A549 (cell line): ENCODE data around the gene RETREG1. TPM values are rescaled to one million over a fixed set of nuclear protein-coding genes. Genes with fewer than 3 reads are reported as not detected.

Source experiments
- ATAC-seq, 2 experiments: fragments of 200-7000 bp in 1 of 2; fragments of >200 bp in 1 of 2; cut with Nextera tagmentation in 1 of 2; cut with Tn5 transposase in 1 of 2; 3 replicates each; pipeline versions ENCODE4 v1.8.0 to v1.9.1; 2018 to 2020; ENCODE audit warnings: mild to moderate bottlenecking in 1 of 2, moderate library complexity in 1 of 2
- CTCF ChIA-PET: fragments of 300-600 bp; sonication (Branson Sonifier 250); formaldehyde crosslinking; extraction: SDS; loops from one replicate; lab custom pipeline; 2021; ENCODE audit warnings: antibody characterized with exemption, inconsistent platforms; lab: Yijun Ruan, JAX
- POLR2A ChIA-PET: fragments of 350-600 bp; formaldehyde crosslinking; extraction: SDS; loops from one replicate; lab custom pipeline; 2021; ENCODE audit warnings: antibody characterized with exemption, inconsistent platforms; lab: Yijun Ruan, JAX
- DNase-seq, 2 experiments: peaks; one replicate each; pipeline versions ENCODE4 v3.0.0 to v3.0.0-alpha.2; 2011 to 2016; ENCODE audit warnings: low read depth in 1 of 2, low spot score in 1 of 2
- FAIRE-seq: peaks from 2 replicates; lab custom pipeline; 2011; peaks lifted over from hg19 to GRCh38; lab: Jason Lieb, UNC
- H3K27ac ChIP-seq, 2 experiments: fragments of >200 bp; sonication (Bioruptor Twin); formaldehyde crosslinking; 3 replicates each; pipeline ENCODE4 v1.5.1; 2016 to 2017
- H3K4me1 ChIP-seq: fragments of >200 bp; sonication (Bioruptor Twin); formaldehyde crosslinking; 3 replicates; pipeline ENCODE4 v1.6.1; 2016
- H3K4me2 ChIP-seq: fragments of >200 bp; sonication (Bioruptor Twin); formaldehyde crosslinking; 3 replicates; pipeline ENCODE4 v1.6.1; 2016
- H3K4me3 ChIP-seq: fragments of >200 bp; sonication (Bioruptor Twin); formaldehyde crosslinking; 3 replicates; pipeline ENCODE4 v1.5.1; 2016
- H3K9me3 ChIP-seq: fragments of >200 bp; sonication (Bioruptor Twin); formaldehyde crosslinking; 3 replicates; pipeline ENCODE4 v1.6.1; 2016
- BCL3 ChIP-seq: fragments of >200 bp; sonication (Bioruptor Twin); formaldehyde crosslinking; IDR thresholded peaks from 3 replicates; pipeline ENCODE4 v1.6.1; 2016
- CBX2 ChIP-seq: fragments of 200-600 bp; sonication (generic); IDR thresholded peaks from 2 replicates; pipeline ENCODE4 v1.6.1; 2016; ENCODE audit warnings: low read depth, mild to moderate bottlenecking, borderline replicate concordance
- CHD4 ChIP-seq: fragments of 200-600 bp; sonication (generic); IDR thresholded peaks from 2 replicates; pipeline ENCODE4 v1.6.1; 2016; ENCODE audit warnings: antibody characterized with exemption, mild to moderate bottlenecking, borderline replicate concordance
- CTCF ChIP-seq: fragments of >200 bp; sonication (Bioruptor Twin); formaldehyde crosslinking; IDR thresholded peaks from 3 replicates; pipeline ENCODE4 v1.5.1; 2016
- EHF ChIP-seq: fragments of 250-450 bp; sonication (Bioruptor Pico); IDR thresholded peaks from 2 replicates; pipeline ENCODE4 v1.5.0; 2020; ENCODE audit warnings: mild to moderate bottlenecking
- EHMT2 ChIP-seq: fragments of 200-600 bp; sonication (generic); IDR thresholded peaks from 2 replicates; pipeline ENCODE4 v1.6.1; 2016; ENCODE audit warnings: antibody characterized with exemption, low read depth, mild to moderate bottlenecking, moderate library complexity
- FOSL2 ChIP-seq, 2 experiments: fragments of 450-650 bp in 1 of 2; fragments of >200 bp in 1 of 2; sonication (Bioruptor Twin) in 1 of 2; formaldehyde crosslinking; IDR thresholded peaks; 2 replicates each; pipeline versions ENCODE4 v1.5.0 to v1.6.1; 2016 to 2020; ENCODE audit warnings: mild to moderate bottlenecking in 1 of 2, moderate library complexity in 1 of 2
- FOXS1 ChIP-seq: fragments of 250-450 bp; sonication (Bioruptor Pico); IDR thresholded peaks from 2 replicates; pipeline ENCODE4 v1.5.0; 2020; ENCODE audit warnings: mild to moderate bottlenecking, moderate library complexity
- HMGXB4 ChIP-seq: fragments of 250-450 bp; sonication (Bioruptor Pico); IDR thresholded peaks from 2 replicates; pipeline ENCODE4 v1.5.0; 2021; ENCODE audit warnings: mild to moderate bottlenecking, moderate library complexity, borderline replicate concordance
- NR3C1 ChIP-seq: fragments of >200 bp; sonication (Bioruptor Twin); formaldehyde crosslinking; IDR thresholded peaks from 3 replicates; pipeline ENCODE4 v1.6.1; 2017
- POLR2AphosphoS2 ChIP-seq: conservative IDR thresholded peaks from 2 replicates; pipeline ENCODE4 v1.6.1; 2012; ENCODE audit warnings: low read length, improper control_type of control experiment, inconsistent platforms
- RARB ChIP-seq: fragments of 250-450 bp; sonication (Bioruptor Pico); IDR thresholded peaks from 2 replicates; pipeline ENCODE4 v1.8.0; 2021; ENCODE audit warnings: mild to moderate bottlenecking, moderate library complexity
- RCOR1 ChIP-seq: fragments of 150-350 bp; IDR thresholded peaks from 2 replicates; pipeline ENCODE4 v1.6.1; 2014; ENCODE audit warnings: antibody characterized with exemption, low read length, low read depth
- RNF2 ChIP-seq: fragments of 200-600 bp; sonication (generic); IDR thresholded peaks from 2 replicates; pipeline ENCODE4 v1.6.1; 2016; ENCODE audit warnings: low read depth, mild to moderate bottlenecking, antibody characterized with exemption, moderate library complexity, borderline replicate concordance
- USF2 ChIP-seq: fragments of 450-650 bp; IDR thresholded peaks from 2 replicates; pipeline ENCODE4 v1.6.1; 2014; ENCODE audit warnings: antibody characterized with exemption
- ZFP36 ChIP-seq: fragments of 450-650 bp; IDR thresholded peaks from 2 replicates; pipeline ENCODE4 v1.6.1; 2014; ENCODE audit warnings: borderline replicate concordance; ENCODE audit not compliant: partially characterized antibody
- WGBS: methylation state at CpG from one replicate; pipeline ENCODE4 v1.1.6; 2017; ENCODE audit errors: missing lambda C conversion rate; 5-methylcytosine and 5-hydroxymethylcytosine counted together
- polyA plus RNA-seq, 4 experiments: library from polyadenylated mRNA; depleted of rRNA in 3 of 4; stranded (reverse); fragments of >200 nt; fragmentation: RNase III in 1 of 4; extraction: RNeasy Plus Mini Kit Qiagen cat#74134 plus additional on column Dnase treatment in 1 of 4; gene quantifications; 2 replicates in 3 of 4; 3 replicates in 1 of 4; pipeline ENCODE4 v1.2.3, GENCODE V29; 2011 to 2017
- TF ChIP-seq, protein P1 (sequence below): IDR thresholded peaks from 2 replicates; pipeline ENCODE4 v1.6.1; 2012

The RETREG1 gene
- polyA plus RNA-seq, 2 of the 4 experiments (the other 2 are of a cell fraction), result 2.1 to 3.4 TPM

- ChIA-PET POLR2A (no interaction called here), CTCF (no interaction called here)
- Histone ChIP-seq H3K27ac (no peak overlapping the region), H3K4me2 (no peak overlapping the region), H3K4me1 (no peaks in the 10 kb centered on the region), H3K9me3 (no peaks in the 10 kb centered on the region; the same call in 2 of the 3 replicates), H3K4me3 (no peak overlapping the region)
- ATAC-seq (no peak), DNase-seq (no peak), FAIRE-seq (no peak)
- 90% methylated on average over 4 of the region's 4 CpGs for WGBS
- no peak for TF ChIP-seq NR3C1
- TF ChIP-seq CHD4, result no peak
- no peak for TF ChIP-seq FOXS1 (CRISPR knock-in tag)
- TF ChIP-seq BCL3, result no peak
- TF ChIP-seq RNF2, result no peak
- TF ChIP-seq POLR2AphosphoS2, result no peak
- no peak for TF ChIP-seq USF2
- TF ChIP-seq ZFP36, result no peak
Observed at GRCh38 chr5:16663840-16664239, 47.0 kb upstream of the RETREG1 start.

DNA sequence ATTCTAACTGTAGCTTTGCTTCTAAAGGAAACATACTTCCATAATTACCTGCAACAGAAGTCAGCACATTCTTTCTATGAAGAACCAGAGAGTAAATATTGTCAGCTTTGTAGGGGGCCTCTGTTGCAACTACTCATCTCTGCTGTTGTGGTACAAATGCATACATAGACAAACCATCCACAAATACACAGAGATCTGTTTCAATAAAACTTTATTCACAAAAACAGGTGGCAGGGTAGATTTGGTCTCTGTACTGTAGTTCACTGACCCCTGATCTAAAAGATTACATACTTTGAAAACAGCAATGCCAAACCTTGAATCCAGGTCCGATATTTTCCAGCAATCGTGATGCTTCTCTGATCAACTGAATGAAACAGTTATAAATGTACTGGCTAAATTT is 44.9 kb upstream of the RETREG1 start:
- H3K4me3 ChIP-seq, result no peak overlapping the region
- ChIA-PET CTCF (no interaction called here), POLR2A (interaction anchor here (0.6 kb wide), 1 partner anchor 519 kb away, joined by 4 read pairs; no protein-coding TSS in a partner anchor)
- no peaks in the 10 kb centered on the region for H3K4me1 ChIP-seq
- H3K27ac ChIP-seq, result no peak overlapping the region
- no peak for ATAC-seq
- TF ChIP-seq EHF (CRISPR knock-in tag) (no peak), EHMT2 (no peak), FOSL2 (IDR thresholded peaks at IDR 0.05) (no peak), FOSL2 (CRISPR knock-in tag; IDR thresholded peaks at IDR 0.05) (no peak), RARB (CRISPR knock-in tag) (no peak), HMGXB4 (CRISPR knock-in tag) (no peak), CTCF (no peak), CBX2 (no peak), RCOR1 (no peak)
- TF ChIP-seq, protein P1, sequence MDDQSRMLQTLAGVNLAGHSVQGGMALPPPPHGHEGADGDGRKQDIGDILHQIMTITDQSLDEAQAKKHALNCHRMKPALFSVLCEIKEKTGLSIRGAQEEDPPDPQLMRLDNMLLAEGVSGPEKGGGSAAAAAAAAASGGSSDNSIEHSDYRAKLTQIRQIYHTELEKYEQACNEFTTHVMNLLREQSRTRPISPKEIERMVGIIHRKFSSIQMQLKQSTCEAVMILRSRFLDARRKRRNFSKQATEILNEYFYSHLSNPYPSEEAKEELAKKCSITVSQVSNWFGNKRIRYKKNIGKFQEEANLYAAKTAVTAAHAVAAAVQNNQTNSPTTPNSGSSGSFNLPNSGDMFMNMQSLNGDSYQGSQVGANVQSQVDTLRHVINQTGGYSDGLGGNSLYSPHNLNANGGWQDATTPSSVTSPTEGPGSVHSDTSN, result no peak
- WGBS, result 90% methylated on average over 2 of the region's 2 CpGs
- H3K9me3 ChIP-seq, result no peaks in the 10 kb centered on the region; the same call in 2 of the 3 replicates
- no peak for FAIRE-seq
- DNase-seq, result no peak
- H3K4me2 ChIP-seq, result no peak overlapping the region
